Stimulated activated naive CD4-positive, alpha-beta T cell (primary cell): ENCODE measurements around the gene MAPKAPK2.

ENCODE experiments used
- DNase-seq, 6 experiments: peaks; one replicate each; lab custom pipeline; 2025; lab: John Stamatoyannopoulos, UW

Gene MAPKAPK2

DNA sequence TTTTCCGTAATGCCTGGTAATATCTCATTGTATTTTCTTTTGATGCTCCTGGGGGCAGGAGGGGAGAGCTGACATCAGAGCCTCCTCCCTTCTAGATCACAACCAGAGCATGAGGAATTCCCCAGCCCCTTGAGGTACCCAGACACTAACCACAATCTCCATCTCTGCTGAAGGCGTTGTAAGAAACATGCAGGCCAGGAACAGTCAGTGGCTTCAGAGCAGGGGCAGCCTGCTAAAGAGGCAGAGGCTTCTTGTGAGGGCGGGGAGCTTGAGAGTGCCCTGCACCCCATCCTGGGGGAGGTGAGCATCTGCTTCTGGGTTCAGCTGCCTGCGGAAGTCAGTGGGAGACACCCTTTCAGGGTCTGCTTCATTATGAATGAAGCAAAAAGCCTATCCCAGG lies 19.0 kb downstream of the MAPKAPK2 start:
- peak; percentile 27 to 63 (median 44) for DNase-seq

DNA sequence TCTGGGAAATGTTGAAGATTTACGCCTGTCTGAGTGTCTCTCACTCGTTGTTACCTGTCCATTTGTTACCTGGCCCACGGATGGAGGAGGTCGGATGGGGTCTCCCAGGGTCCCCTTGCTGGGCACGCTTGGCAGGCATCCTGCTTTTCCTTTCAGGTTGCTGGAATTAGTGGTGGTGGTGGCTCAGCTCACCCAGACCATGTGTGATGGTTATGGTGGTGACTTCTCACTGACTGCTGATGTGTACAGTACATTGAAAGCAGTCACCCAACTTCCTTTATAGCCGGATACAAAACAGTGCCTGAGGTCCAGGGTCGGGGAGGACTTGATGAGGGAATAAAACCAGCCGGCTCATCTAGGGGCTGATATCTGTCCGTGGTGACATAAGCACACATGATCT lies 19.5 kb downstream of the MAPKAPK2 start:
- DNase-seq = no peak

DNA sequence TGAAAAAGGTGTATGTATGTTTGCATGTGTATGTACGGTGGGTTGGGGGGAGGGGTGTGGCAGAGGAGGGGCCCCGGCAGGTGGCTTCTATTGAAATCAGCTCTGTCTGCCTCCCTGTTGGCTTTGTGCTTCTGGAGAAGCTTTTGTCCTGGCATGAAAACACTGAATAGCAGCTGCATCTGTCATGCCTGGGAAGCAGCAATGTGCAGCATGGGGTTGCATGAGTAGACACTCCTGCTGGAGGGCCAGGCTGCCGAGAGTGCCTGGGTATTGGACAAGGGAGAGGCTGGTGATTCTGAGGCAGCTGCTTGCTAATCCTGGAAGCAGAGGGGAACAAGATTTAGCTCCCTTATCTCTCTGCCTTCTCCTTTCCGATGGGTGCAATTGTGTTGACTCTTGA lies 20.5 kb downstream of the MAPKAPK2 start:
- DNase-seq = no peak

DNA sequence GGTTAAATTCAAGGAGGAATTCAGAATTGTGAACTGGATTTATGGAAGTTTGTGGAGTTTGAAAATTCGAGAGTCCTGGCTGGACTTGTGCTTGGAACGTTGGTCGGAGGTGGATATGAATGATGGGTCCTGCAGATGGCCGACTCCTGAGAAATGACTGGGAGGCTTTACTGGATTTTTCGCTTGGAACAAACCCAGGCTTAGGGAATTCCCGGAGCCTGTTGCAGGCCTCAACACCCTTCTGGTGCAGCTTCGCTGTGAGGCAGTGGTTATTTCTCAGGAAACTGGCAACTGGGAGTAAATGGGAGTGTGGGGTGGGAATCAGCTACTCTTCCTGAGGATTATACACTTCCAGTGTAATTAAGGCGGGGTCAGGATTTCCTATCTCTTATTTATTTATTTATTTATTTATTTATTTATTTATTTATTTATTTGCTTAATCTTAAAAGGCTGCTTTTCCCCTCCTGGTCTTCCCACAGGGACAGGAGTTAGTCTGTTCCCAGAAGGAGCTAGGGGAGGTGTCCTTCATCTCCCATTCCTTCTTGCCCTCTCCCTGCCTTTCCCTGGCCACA lies 21.1 kb downstream of the MAPKAPK2 start:
- no peak for DNase-seq

DNA sequence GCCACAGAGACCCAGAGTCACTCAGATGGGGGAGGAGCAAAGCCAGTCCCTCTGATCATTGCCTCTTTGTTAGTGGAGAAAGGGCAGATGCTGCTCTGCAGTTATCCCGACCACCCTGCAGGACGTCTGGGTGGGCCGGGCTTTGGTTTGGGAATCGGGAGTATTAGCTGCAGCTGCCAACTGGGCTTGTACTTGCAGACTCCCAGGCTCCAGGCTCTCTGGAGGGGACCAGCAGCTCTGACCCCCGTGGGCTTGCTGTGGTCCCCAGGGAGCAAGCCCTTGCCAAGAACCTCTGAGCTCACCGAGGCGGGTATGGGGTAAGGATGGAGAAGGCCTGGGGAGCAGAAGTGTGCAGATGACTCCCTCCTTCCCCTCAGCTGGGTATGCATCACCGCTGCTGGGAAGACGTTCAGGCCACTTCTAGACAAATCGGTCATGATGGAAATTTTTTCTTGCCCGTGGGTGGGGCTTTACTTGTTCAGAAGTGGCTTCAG lies 21.6 kb downstream of the MAPKAPK2 start:
- no peak for DNase-seq

DNA sequence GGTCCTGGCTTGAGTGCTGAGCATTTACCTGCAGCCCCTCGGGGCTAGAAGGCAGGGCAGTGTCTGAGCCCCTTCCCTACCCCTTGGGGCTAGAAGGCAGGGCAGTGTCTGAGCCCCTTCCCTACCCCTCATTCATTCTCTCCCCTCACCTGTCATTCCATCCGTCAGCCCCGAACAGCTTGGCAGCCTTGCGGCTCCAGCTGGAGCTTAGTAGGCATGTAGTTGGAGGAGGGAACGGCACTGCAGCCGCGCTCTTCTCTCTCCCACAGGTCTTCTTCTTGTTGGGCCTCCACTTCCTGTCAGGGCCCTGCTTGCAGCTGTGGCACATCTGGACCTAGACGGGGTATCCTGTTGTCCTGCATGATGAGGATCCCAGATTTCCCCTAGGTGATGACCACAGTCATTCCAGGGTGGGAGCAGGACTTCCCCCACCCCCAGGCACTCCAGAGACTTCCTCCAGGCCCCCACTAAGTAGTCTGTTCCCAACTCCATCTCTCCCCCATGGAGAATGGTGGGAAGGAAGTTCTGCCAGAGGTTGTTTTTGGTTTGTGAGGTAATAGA lies 22.2 kb downstream of the MAPKAPK2 start:
- DNase-seq = no peak

DNA sequence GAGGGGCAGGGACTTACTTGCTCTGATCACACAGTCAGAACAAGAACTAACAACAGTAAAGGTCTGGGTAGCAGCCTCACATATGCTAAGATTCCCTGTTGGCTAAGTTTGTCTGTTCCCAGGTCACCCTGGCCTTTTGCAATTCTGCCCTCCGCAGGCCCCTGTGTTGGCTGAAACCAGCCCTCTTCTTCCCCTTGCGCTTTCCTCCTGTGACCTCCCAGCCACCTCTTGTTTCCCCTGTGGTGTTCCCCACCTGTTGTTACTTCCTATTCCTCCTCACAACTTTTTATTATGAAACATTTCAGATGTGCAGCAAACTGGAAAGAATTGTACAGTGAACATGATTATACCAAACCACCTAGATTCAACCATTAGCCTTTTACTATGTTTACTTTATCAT lies 23.4 kb downstream of the MAPKAPK2 start:
- DNase-seq = no peak

DNA sequence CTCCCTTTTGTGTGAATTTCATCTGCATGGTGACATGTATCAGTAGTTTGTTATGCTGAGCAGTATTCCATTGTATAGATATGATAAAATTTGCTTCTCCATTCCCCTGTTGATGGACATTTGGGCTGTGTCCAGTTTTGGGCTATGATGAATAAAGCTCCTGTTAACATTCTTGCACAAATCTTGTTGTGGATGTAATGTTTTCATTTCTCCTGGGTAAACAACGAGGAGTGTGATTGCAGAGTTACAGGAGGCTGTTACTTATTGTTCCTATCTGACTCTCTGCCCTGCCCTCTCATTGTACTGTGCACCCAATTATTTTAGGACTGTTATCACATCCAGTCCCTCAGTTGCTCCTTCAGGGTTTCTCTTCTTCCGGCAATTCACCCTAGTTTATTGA lies 24.2 kb downstream of the MAPKAPK2 start:
- no peak for DNase-seq

DNA sequence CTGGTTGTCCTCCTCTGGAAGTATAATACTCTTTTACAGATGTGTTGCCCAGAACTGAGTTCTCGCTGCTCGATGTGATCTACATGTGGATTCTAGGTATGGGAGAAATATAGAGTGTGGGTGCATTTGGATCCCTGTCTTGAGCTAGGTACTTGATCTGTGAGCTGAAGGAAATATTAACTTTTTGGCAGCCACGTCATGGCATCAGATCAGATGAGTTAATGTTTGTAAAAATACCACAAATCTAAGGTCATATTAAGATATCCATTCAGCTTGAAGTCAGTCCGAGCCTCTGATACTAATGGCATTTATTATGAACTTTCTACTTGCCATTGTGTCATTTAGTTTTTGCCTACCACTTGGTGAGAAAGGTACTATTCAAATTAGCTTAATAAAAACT lies 24.6 kb downstream of the MAPKAPK2 start:
- no peak for DNase-seq

DNA sequence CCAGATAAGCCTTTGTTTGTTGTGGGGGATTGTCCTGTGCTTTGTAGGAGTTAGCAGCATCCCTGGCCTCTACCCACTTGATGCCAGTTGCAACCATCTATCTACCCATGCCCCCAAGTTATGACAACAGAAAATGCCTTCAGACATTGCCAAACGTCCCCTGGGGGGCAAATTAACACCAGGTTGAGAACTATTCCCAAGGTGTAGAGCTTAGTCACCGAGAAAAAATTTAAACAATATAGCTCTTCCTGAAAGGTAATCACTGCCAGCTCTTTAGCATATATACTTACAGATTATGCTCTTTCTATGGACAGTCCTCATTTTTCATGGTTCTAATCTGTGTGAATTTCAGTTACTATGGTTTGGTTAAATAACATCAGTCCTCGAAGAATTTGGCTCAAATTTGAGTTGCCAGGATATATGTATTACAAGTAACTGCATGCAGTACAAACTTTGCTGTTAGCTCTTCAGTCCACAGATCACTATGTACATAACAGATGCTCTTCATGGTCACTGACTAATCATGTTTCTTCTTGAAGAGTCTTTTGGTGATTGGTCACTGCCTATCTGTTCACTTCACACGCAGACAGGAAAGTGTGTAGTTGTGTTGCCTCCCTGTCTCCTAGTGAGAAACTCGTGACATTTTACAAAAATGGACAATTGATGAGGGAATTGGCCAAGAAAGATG lies 25.2 kb downstream of the MAPKAPK2 start:
- no peak for DNase-seq

DNA sequence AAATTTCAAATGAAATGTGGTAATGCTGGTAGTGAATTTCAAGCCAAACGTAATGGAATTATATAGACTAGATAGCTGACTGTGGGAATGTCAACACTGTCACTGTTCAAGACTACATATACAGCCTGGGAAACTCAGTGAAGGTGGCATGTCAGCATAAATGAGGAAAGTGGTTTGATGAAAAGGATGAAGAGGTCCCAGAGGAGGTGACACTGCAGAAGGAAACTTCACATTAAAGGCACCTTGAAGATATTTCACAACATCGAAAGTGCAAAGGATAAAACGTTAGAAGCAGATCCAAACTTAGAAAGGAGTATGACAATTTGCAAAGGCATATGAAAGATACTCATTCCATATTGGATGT lies 25.7 kb downstream of the MAPKAPK2 start:
- DNase-seq = no peak

DNA sequence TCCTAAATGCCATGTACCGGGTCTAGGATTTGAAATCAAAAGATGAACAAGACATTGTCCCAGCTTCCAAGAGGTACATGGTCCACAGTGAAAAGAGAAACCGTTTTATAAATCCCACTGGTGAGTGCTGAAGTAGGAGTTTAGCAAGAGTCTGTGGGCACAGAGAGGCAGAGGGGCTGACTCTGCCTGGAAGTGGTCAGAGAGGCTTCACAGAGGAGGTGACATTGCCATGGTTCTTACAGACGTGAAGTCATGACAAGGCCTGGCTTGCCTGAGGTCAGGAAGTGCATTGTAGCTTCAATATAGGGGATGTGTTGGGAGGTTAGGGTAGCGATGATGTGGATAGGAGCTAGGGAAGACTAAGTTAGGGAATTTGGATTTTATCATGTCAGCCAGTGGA lies 28.4 kb downstream of the MAPKAPK2 start:
- DNase-seq = no peak

DNA sequence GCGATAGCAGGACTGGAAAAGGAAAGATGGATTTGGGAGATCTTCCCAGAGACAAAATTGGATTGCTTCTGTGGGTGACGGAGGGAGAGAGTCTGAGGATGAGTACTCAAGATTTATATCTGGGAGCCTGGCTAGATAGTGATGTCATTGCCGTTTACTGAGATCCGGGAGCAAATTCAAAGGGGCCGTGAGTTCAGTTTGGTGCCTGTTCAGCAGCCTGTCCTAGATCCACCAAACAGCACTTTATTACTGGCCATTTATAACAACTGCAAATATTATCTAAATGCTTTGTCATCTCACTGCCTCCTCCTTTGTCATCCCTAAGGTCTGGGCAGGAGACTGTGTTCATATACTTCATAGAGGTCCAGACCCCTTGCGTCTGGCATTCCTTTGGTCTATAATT lies 29.2 kb downstream of the MAPKAPK2 start:
- no peak for DNase-seq

DNA sequence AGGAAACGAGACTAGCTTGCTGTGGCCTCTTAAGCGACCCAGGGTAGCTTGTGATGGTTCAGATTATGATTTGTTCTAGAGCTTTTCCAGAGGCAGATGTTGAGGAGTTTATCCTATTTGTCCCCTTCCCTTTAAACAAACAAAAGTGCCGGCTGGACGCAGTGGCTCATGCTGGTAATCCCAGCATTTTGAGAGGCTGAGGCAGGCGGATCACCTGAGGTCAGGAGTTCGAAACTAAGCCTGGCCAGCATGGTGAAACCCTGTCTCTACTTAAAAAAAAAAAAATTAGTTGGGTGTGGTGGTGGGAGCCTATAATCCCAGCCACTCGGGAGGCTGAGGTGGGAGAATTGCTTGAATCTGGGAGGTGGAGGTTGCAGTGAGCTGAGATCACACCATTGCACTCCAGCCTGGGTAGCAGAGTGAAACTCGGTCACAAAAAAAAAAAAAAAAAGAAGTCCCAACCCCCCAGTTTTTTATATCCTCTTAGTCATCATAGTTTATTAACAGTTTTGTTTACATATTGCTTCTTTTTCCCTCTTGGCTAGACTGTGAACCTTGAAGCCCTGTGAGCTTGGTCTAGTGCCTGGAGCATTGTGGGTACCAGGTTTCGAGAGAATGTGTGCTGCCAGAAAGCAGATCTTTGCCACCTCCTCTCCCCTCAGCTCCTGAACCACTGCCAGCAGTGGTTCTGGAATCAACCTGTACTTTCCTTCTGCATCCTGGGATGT lies 29.8 kb downstream of the MAPKAPK2 start:
- DNase-seq = no peak

DNA sequence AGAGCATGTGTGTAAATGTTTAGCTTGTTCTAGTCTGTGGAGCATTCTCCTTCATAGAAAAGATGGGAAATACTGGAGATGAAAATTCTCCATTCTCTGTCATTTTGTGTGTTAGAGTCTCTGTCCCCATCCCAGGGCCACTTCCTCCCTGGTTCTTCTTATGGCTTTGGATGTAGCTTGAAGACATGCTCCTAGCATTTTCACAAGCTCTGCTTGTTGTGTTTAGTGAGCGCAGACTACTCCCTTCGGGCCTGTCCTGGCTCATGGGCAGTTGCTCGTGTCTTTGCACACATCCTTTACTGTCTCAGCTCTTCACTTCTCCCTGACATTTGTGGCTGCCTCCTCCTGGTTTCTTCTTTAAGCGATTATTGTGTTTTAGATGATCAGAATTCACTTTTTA lies 30.4 kb downstream of the MAPKAPK2 start:
- DNase-seq = no peak

DNA sequence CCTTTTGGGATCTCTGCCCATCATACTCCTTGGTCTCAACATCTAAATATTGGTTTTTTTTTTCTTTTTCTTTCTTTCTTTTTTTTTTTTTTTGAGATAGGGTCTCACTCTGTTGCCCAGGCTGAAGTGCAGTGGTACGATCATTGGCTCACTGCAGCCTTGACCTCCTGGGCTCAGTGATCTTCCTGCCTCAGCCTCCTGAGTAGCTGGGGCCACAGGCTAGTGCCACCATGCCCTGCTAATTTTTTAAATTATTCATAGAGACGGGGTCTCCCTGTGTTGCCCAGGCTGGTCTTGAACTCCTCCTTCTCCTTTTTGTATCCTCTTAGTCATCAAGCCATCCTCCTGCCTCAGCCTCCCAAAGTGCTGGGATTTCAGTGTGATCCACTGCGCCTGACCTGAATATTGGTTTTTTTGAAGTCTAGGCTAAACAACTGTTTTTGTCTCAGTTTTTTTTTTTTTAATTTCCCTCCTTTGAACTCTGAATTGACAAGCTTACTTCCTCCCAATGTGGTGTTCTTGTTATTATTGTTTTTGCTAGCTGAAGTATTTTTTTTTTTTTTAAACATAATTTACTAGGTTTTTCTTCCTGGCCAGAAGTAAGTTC lies 30.9 kb downstream of the MAPKAPK2 start:
- DNase-seq = peak in 1 of 6 experiments; percentile 25

DNA sequence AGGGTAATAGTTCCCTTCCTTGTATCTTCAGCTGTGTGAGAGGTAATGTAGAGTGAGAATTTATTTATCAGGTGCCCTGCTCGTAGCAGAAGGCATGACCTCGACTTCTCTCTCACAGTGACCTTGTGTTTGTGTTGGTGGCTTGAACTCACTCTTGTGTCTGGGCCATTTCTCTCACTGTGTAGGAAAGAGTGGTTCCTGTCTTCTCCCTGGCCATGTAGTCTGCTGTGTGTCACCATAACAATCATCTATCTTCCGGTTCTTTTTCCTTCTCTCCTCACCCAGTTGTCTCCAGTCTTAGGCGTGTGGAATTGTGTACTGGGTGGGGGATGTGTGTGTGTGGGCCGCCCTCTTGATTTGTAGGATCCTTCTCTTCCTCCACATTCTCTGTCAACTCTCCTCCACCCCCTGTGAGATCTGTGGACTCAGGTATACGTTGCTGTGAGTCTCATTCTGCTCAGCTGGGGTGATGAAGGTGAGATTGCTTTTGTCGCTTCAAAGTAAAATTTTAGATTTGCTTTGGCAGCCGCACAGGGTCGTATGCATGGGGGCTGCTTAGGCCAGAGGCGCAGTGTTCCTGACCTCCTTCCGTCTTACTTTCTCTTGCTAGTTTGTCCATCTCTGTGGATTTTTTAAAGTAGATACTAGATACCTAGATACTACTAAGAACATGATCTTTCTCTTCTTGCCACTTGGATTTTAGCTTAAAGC lies 31.6 kb downstream of the MAPKAPK2 start:
- peak in 1 of 6 experiments; percentile 25 for DNase-seq

DNA sequence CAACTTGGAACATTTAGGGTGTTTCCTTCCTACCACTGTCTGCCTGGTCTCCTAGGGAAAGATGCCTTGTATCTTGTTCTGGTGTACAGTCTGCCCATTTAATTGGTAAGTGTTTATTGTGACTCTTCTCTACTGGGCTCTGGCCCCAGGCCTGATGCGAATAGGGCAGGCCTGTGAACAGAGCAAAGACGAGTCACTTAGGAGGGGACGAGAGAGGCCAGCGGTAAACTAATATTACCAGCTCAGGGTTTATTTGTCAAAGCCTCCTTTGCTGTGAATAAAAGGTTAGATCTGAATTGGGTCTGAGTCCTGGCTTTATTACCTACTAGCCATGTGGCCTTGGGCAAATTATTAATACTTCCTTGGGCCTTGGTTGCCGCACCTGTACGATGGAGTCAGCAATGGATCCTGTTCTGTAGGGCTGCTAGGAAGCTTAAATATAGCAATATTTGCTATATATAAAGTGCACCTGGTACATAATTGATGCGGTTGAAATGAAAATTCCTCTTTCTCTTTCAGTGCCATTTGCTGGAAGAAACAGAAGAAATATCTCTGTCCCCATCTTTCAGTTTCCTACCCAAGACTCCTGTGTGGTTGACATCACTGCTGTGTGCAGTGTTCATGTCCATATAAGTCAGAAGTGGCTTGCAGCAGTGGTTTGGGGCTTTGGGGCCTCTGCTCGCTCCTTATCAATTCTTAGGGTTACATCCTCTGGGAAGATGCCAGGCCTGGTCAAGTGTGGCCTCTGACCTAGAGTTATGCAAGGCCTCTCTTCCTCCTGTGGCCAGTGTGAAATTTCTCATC lies 32.4 kb downstream of the MAPKAPK2 start:
- no peak for DNase-seq

DNA sequence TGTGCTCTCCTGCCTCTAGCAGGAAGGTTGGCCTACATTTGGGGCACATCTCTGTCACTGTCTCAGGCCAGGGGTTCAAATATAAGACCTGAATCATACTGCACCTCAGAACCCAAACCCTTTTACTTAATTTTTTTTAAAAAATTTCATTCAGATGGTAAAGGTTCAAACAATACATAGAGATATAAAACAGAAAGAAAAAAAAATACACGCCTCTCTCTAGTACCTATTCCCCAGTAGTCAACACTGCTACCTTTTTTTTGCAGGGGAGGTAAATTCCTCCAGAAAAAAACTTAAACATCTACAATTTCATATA lies 32.9 kb downstream of the MAPKAPK2 start:
- DNase-seq = no peak

DNA sequence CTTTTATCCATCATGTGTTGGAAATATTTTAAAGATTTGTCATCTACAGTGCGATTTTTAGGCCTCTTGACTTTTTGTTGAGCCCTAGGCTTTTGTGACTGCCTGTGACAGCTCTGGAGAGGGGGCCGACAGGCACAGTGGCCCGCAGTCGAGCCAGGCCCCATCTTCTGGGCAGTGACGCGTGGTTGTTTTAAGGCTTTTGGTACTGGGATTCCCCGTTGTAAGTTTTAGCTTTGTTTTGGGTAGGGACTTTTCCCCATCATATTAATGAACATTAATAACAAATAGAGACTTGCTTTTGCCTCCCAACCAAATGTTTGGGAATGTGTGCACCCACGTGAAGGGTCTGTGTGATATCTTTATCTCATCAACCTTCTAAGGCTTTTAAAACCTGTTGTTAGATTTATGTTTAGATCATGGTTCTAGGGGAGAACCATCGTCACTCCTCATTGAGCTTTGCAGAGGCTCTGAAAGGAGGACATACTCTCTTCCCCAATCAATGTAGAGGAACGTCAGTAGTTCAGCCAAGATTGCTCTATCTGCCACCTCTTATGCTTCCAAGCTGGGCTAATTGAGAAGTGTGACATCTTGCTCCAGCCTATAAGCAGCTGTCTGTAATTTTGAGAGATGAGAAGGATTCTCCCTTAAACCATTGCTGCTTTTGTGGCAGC lies 34.6 kb downstream of the MAPKAPK2 start:
- no peak for DNase-seq

DNA sequence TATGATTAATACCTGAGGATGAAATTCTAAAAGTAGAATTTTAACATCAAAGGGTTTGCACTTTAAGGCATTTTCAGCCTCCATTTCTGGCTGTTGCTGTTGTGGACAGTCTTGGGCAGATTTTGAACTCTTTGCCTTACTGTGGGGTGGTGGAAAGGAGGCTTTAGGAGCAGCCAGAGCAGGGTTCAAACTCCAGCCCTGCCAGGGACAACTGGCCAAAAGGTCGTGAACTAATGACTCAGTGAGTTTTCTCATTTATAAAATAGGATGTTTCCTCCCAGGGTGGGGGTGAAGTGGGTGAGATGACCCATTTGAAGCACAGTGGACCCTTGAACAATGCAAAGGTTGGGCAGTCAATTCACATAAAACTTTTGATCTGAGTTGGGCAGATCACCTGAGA lies 36.7 kb downstream of the MAPKAPK2 start:
- no peak for DNase-seq
